GF-D8 (cell line): ENCODE data around the gene PDE4B.
A peak's percentile ranks its signal among the peaks of the same experiment; 100 is the strongest.
"Not testable (repeated sequence)": the region's sequence is repeated elsewhere in the genome, so short reads cannot be mapped to it uniquely, and the experiment has no call there.

Experiments used
- DNase-seq: peaks from one replicate; lab custom pipeline; 2025; lab: John Stamatoyannopoulos, UW

PDE4B gene

DNA sequence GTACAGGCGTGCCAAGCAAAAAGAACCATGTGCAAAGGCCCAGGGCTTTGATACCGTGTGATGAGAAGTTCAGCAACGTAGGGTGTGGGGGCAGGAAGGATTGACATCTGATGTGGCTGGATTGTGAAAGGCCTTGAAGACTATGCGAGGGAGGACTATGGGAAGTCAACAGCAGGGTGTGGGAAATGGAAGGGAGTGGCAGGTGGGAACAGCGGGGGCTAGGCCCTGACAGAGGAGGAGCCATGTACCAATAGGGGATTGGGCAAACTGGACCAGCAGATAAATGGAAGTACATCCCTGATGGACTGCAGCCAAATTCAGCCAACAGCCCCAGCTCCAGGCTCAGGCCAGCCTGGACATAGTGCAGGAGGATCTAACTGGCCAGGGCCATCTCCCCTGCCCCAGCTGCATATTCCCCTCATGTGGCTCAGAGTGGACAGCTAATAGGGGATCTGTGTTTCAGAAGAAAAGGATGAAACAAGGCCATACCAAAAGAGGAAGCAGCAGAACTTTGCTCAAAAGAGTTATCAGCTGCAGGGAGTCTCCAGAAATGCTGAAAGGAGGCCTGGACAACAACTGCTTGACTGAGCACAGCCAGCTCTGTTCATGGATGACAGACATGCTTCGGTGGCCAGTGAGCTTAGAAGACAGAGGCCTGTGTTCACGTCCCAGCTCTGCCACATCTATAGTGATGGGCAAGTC lies 601.0 kb downstream of the PDE4B start:
- DNase-seq: peak; percentile 50

DNA sequence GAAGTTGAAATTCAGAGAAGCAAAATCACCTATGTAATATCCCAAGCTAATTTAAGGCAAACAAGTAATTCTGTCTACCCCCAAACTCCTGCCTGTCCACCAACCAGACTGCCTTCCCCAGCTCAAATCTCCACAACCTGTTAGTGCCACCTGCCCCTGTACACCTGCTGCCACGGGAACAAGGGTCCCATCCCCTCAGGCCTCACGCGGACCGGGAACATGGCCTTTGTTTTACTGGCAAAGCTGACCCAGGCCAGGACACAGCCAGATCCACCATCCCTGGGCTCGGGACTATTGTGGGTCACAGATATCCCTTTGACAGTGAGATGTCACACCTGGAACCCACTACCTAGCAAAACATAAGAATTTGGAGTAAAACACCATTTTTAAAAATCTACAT lies 601.9 kb downstream of the PDE4B start:
- DNase-seq: no peak

DNA sequence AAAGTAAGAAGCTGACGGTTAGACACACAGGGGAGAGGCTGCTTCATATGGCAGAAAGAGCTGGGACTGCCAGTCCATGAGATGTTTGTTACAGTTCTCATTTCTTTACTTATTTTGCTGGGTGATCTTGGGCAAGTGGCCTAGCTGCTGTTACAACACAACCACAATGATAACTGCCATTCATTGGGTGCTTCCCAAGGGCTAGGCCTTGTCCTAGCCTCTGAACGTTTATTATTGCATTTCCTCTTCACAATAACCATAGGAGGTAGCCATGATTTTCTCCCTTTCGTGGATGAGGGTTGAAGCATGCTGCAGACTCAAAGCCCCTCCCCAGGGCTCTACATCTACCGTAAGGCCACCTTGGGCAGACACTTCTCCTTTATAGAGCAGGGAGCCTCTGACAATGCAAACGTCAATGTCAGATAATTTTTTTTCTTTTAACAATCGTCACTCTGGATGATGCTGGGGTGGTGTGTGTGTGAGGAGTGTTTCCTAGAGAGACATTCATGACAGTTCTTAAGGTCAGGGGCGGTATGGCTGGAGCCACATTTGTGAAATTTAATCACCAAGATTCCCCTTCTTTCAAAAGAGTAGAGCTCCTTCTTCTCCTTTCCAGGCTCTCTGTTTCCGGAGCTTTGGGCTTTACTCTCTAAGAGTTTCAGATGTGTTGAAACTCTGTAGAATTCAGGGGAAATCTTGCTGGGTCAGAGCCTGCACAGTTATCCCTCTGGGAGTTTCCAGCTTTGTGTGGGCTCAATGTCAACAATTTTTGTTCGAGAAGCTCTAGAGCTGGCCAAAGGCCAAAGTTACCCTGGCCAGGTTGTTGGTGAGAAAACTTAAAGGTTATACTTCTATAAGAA lies 602.7 kb downstream of the PDE4B start:
- peak; percentile 51 for DNase-seq

- DNase-seq: no peak
These were observed 603.7 kb downstream of the PDE4B start for GRCh38 chr1:66396212-66396890.

DNA sequence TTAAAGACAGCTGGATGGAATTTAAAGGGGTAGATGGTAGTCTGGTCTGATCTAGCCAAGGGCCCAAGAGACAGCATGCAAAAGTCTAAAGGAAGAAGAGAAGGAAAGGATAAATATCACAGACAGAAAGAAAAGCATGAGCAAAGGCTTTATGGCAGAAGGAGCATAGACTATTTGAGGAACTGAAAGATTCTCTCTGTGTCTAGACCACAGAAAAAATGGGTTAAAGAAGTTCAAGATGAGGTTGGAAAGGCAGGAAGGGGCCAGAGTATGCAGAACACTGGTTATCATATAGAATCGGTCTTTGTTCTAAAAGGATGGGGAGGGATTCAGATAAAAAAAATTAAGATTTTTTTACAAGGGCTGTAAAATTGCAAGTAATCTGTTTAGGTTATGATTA lies 604.5 kb downstream of the PDE4B start:
- DNase-seq: no peak

- no peak for DNase-seq
These were observed 607.3 kb downstream of the PDE4B start for GRCh38 chr1:66399888-66400529.

DNA sequence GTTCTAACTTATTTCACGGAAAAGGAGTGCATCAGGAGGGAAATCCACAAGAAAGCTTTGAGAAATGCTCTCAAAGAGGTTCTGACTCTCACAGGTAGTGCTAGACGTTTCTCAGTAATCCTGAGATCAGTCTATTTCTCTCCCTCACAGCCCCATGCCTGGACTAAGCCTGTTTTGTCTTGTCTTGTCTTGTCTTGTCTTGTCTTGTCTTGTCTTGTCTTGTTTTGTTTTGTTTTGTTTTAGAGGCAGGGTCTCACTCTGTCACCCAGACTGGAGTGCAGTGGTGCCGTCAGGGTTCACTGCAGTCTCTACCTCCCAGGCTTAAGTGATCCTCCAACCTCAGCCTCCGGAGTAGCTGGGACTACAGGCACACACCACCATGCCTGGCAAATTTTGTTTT lies 608.0 kb downstream of the PDE4B start:
- DNase-seq: no peak

DNA sequence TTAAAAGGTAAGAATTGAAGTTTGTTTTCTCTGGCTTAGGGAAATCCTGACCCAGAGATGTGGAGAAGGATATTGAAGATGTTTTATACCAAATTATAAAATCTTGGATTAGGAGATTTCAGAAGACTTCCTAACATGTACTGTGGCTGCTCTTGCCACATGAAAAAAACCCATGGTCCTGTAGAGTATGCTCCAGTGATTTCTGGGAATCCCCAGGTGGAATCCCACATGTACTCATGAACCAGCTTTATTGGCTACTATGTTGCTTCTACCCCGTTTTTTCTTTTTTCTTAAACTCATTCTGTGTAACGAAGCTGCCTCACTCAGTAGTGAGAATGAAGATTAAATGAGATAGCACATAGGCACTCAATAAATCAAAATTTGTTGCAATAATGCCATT lies 608.5 kb downstream of the PDE4B start:
- DNase-seq: no peak

DNA sequence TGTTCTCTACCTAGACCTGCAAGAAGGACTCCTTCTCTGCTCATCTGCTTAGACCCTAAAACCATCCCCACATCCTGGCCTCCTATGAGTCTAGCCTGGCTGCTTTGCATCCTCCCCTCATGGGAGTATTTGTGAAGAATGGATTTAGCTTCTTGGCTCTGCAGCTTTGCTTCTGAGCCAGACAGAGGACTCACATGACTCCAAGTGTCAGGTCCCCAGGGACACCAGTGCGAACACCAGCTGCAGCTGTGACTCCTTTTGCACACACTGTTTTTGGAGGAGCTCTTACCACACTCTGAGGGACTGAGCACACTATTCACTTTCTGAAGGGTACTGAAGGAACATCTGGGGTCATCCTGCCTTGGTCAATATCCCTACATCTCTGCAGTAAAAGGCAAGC lies 609.5 kb downstream of the PDE4B start:
- peak; percentile 46 for DNase-seq

DNA sequence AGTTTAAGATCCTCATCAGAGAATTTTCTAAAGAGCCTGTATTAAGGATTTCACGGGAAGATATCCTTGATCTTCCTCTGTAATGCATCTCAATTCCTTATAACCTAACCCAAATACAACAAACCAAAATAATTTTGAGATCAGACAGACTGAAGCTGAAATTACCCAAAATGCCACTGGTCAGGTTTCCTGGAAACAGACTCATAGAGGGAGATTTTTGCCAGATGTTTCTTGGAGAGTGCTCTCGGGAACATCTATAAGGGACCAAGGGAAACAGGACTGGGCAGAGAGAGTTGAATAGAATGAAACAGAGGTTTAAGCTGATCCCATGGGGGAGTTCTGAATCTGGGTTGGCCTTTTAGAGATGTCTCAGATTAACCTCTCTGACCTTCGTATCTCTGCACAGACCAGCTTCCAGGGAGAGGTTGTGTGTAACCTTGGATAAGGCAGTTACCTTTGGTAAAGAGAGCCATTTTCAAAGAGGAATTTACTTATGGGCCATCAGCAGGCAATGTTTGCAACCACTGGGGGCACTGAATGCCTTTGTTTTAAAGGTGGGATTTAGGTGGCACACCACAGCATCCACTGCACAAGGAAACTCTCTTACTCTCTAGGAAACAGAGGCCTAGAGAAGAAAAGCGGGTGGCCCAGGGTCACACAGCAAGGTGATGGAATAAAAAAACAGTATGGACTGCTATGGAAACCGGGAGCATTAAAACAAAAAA lies 610.5 kb downstream of the PDE4B start:
- no peak for DNase-seq

DNA sequence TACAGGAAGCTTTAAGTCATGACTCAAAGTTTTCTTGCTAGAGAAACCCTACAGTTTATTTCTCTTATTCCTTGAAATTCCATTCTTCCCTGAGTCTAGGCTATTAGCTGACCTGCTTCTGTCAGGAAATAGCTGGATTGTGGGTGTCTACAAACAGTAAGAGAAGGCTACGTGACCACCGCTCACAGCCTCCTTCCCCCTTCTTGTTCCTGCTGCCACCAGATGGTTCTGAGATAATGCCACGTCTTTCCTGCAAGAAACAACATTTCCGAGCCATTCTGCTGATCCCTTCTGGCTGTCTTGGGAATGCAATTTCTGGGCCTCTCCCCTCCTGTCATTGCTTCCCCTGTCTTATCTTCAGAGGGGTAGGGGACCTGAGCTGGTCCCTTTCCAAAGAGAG lies 612.4 kb downstream of the PDE4B start:
- DNase-seq: no peak

DNA sequence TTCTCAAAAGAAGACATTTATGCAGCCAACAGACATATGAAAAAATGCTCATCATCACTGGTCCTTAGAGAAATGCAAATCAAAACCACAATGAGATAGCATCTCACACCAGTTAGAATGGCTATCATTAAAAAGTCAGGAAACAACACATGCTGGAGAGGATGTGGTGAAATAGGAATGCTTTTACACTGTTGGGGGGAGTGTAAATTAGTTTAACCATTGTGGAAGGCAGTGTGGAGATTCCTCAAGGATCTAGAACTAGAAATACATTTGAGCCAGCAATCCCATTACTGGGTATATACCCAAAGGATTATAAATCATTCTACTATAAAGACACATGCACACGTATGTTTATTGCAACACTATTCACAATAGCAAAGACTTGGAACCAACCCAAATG lies 618.8 kb downstream of the PDE4B start:
- peak; percentile 10 for DNase-seq

DNA sequence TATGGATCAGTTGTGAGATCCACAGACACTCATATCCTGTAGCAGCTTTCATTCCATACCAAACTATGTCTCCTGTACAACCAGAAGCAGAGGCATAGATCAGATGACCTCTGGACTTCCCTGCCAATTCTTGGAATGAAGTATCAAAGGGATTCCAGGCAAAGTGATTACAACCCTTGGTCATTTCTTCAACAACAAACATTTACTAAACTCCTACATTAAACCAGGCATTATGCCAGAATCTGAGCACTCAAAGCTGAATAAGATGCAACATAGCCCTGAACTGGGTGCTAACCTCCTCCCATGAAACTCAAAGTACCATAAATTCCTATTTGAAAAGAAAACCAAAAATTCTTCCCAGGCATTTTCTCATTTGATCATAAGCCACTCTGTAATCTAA lies 620.0 kb downstream of the PDE4B start:
- no peak for DNase-seq

DNA sequence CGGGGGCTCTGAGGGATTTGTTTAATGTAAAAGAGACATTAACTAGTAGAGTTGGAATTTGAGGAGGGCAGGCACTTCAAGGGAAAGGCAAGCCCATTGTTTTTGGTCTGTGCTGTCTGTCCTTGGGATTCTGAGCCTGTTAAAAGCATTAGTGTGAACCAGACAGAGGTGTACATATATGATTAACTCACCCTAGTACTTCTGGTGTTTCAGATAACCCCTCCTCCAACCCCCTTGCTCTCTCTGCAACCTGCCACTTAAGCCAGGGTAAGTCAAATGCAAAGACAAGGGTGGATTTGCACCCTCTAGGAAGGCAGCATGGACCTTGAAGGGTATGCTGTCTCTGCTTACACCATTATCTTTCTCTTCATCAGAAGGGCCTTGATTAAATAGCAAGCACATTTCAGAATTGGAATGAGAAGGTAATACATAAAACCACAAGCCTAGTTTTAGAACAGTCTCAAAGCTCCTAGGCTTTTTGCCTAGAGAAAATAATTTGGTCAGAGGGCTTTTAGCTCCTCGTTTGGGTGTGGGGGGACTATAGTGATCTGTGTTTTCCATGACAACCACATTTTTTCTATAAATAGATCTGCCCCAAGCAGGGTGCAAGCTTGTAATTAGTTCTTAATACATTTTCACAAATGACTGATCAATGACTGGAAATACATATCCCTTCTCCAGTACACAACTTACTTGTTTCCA lies 620.6 kb downstream of the PDE4B start:
- DNase-seq: no peak

DNA sequence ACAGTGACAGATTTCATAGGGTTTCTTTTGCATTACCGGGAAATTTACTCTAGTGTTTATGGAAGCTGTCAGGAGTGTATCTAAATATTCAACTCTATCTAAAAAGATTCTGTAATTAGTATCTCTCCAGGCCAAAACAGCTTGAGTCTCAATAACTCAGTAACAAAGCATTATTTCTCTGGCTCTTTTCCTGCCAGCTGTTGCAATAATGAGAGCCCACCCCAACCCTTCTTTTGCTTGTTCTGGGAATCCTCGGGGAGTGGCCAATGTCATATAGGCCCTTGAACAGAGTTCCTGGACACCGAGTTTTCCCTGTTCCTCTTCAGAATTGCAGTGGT lies 621.1 kb downstream of the PDE4B start:
- DNase-seq: no peak

DNA sequence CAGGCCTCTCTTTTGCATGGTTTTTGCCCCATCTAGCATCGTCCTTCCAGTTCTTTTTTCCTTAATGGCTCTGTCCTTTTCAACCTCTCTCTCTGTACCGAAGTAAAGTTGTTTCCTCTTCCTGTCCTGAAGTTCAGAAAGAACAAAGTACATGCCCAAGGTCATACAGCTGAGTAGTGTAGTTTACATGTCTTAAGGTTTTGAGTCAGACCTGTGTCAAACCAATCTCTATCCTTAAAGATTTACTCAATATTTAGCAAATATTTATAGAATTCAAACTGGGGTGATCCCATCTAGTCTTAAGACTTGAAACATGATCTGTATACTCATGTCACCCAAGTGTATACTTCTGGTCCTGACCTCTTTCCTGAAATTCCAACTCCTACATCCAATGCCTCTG lies 622.6 kb downstream of the PDE4B start:
- DNase-seq: no peak

DNA sequence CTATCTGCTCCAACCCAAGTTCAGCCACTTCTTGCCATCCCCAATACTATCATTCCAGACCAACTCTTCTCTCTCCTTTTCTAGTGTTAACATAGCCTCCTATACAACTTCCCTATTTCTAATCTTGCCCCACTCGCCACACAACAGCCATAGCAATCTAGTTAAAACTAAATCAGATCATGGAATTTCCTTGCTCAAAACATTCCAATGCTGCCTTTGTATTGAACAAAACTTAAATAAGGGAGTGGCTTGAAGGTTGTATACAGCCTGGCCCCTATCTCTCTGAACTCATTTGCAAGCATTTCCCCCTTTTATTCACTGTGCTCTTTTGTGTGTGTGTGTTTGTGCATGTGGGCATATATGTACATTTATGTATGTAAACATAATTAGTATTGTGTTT lies 623.2 kb downstream of the PDE4B start:
- DNase-seq: peak; percentile 24

DNA sequence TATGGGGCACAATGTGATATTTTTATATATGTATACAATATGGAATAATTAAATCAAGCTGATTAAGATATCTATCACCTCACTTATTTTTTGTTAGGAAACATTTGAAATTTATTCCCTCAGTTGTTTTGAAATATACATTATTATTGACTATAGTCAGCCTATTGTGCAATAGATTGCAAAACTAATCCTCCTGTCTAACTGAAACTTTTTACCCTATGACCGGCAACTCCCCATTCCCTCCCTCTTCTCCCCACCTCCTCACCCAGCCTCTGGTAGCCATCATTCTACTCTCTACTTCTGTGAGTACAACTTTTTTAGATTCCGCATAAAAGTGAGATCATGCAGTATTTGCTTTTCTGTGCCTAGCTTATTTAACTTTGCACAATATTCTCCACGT lies 623.6 kb downstream of the PDE4B start:
- no peak for DNase-seq

DNA sequence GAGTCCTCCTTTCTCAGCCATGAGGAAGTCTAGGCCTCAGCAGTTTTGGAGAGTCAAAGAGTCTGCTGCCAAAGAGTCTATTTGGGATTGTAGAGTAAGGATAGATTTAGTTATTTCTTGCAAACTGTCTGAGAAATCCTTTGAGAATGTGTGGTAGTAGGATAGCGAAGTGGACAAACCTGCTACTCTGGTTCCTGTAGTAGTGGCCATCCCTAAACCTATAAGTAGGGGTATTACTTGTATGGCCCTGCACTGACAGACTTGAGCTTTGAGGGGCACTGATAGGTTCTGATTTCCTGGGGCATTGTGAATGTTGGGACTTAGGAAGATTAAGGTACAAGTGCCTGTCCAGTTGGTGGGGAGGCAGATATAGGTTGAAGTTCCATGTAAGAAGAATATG lies 625.3 kb downstream of the PDE4B start:
- DNase-seq: no peak

GRCh38 chr1:66420171-66420570 lies 627.5 kb downstream of the PDE4B start:
- not testable (repeated sequence) for DNase-seq

- DNase-seq: not testable (repeated sequence)
These were observed 628.2 kb downstream of the PDE4B start for GRCh38 chr1:66420906-66421305.
